Stimulated activated CD8-positive, alpha-beta memory T cell treated with anti-CD3 and anti-CD28 coated beads, Interleukin-7, amount 100 ng/mL, for 4 hours (primary cell): ENCODE results near the gene EFEMP2.
"Not testable (repeated sequence)": the region's sequence is repeated elsewhere in the genome, so short reads cannot be mapped to it uniquely, and the experiment has no call there.

Experiments
- DNase-seq, 2 donors: peaks; one replicate each; pipeline ENCODE4 v3.0.0-alpha.2; 2020; ENCODE audit warnings: low read depth in 2 of 2

EFEMP2 gene

DNA sequence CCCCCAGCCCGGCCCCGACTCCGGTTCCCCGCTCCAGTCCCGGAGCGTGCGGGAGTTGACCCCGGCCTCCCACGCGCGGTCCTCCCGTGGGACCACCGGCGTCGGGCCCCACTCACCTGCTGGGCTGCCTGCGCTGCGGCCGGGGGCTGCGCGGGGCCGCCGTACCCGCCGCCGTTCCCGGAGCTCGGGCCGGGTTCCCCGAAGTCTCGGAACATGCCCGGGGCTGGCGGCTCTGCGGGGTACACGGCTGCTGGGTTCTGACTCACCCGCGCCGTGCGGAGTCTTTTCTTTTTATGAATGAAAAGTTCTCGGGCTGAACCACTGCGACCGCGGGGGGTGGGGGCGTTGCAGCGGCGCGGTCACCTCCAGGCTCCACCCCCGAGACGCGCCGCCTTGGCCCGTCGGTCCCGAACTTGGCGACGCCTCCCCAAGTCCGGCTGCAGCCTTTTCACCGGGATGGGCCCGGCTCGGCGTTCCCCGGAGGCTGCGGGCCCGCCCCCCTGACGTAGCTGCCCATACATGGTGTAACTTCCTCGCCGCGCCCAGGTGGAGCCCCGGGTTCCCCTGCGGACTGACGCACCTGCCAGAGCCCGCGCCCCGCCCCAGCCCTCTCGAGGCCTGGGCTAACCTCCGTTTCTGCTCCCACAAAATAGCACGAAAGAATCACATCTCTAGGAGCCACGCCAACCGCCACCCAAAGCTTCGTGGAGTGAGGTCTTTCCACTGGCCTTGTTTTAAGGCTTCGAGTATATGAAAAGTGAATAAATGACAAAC, 27.7 kb upstream of the EFEMP2 start, which contains the start of gene FOSL1:
TSS of gene FOSL1 (minus strand) at position 264 of the 774 bp plus-strand sequence. CDS start at position 215, 49 bp downstream.
- DNase-seq = peak; percentile 90 to 94

DNA sequence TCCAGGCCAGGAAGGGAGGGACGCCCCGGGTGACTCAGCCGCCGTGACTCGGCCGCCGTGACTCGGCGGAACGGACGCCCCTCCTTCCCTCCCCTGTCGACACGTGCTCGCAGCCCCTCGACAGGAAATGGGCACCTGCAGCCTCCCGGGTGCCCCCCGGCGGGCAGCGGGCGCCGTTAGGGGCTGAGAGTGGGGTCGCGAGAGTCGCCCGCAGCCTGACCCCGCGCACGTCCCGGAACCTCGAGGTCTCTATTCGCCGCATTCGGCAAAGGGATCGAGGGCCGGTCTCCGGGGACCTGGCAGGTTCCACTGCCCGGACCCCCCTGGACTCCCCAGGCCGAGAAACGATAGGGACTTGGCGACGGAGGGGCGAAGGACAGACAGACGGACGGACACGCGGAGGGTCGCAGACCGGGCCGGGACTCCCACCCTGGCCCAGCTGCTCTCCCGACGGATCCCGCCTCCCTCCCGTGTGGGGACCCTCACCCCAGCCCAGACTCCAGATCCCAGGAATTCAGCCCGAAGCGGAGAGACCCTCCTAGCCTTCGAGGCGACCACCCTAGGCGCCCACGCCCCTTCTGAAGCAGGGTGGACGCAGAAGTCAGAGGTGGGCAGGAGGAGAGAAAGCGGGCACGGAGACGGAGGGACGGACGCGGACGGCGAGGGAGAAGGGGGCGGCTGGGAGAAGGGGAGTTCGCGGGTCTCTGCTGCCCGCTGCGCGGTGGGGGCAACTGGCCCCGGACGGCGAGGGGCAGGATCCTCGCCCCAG, 26.9 kb upstream of the EFEMP2 start:
- peak; percentile 68 to 79 for DNase-seq

- no peak for DNase-seq
These were observed 26.2 kb upstream of the EFEMP2 start for GRCh38 chr11:65898656-65899355.

- DNase-seq = no peak
These were observed 24.4 kb upstream of the EFEMP2 start for GRCh38 chr11:65897020-65897471.

DNA sequence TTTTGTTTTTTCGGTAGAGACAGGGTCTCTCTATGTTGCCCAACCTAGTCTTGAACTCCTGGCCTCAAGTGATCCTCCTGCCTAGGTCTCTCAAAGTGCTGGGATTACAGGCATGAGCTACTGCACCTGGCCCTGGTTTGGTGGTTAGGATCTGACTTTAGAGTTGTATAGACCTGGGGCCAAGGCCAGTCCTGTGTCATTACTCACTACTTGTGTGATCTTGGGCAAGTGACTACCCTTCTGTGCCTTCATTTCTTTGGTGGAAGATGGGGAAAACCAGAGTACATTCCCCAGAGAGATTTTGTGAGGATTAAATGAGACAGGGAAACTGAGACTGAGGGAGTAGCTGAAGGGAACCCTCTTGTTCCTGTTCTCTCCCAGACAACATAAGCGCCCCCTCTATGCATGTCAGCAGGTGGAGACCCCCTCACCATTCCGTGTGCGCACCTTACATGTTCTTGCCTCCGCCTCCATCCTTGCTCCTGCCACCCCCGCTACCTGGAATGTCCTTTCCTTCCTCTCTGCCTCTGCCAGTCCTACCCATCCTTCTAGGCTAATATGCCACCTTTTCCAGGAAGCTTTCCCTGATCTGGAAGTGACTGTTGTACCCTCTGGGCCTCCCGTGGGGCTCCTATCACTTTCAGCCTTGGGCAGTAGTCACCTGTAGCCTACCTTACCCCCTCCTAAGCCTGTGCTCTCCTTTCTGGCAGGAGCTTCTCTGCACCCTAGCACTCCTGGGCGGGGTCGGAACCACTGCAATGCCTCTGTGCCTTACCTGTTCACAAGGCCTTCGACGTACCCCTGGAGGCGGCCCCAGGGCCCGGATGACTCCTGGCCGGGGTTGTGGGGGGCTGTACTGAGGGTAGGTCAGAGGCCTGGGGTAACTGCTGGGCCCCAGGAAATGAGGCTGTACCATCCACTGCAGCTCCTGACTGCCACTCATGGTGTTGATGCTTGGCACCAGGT, 23.7 kb upstream of the EFEMP2 start:
- no peak for DNase-seq

- DNase-seq = no peak
These were observed 22.9 kb upstream of the EFEMP2 start for GRCh38 chr11:65895482-65895981.

DNA sequence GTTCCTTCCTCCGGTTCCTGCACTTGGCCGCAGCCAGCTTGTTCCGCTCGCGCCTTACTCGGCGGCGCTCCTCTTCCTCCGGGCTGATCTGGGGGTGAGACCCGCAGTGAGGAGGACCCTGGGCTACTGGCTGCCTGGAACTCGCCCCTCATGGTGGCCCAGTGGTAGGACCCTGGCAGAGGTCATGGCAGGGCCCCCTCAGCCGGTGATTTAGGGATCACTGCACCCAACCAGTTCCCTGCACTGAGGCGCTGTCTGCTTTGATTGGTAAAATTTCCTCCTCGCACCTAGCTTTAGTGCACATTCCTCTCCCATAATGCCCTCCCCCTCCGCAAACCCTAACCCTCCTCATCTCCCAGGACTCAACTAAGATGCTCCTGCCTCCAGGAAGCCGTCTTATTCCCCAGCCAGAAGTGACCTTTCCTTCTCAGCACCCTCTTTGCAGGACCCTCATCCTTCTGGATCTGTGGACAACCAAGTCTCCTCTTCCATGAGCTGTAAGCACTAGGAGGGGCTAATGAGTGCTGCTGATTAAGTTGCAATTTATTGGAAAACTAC, 21.5 kb upstream of the EFEMP2 start:
- no peak for DNase-seq

- DNase-seq = no peak
These were observed 20.2 kb upstream of the EFEMP2 start for GRCh38 chr11:65892661-65893317.

- DNase-seq = not testable (repeated sequence)
These were observed 19.5 kb upstream of the EFEMP2 start for GRCh38 chr11:65892137-65892540.

DNA sequence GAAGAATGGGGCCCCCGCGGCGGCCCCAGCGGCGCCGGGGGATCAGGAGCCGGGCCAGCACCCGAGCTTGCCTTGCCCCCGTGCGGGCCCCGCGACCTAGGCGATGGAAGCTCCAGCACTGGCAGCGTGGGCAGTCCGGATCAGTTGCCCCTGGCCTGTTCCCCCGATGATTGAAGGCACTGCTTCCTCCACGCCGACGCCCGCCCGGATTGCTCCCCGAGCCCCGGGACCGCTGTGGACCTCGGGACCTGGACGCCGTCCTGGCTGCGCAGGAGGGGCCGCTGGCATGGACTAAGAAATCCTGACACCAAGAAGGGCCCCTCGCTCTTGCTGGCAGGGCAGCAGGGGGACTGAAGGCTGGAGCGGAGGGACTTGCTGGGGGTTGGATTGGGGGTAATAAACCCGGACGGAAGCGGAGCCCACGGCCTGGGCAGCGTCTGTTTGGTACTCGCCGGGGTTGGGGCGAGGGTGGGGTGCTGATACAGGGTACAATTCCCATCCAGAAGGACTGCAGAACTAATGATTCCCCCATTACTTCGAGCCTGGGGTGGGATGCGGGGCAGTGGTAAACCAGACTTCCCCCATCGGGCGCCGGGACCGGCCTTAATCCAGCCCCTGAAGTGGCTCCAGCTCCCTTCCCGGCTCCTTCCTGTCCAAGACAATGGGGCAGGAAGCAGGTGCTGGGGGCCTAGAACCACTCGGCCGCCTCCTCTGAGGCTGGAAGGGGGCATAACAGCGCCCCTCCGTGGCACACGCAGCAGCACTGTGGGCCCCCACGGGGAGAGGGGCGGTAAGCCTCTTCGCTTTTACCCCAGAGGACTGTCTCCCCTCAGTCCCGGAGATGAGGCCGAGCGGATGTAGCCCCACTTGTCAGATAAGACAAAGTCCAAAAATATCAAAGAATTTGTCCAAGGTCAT, 18.9 kb upstream of the EFEMP2 start:
- no peak for DNase-seq

GRCh38 chr11:65890324-65891218, 18.0 kb upstream of the EFEMP2 start, which contains the start of gene CCDC85B:
Gene CCDC85B (plus strand): TSS chr11:65890673. CDS start chr11:65890784, 111 bp downstream.
- DNase-seq = peak; percentile 97 to 98

GRCh38 chr11:65888163-65888814, 15.7 kb upstream of the EFEMP2 start, which contains the start of gene FIBP:
Gene FIBP (minus strand): TSS chr11:65888471. CDS start chr11:65888418, 53 bp downstream.
- peak; percentile 90 to 95 for DNase-seq

DNA sequence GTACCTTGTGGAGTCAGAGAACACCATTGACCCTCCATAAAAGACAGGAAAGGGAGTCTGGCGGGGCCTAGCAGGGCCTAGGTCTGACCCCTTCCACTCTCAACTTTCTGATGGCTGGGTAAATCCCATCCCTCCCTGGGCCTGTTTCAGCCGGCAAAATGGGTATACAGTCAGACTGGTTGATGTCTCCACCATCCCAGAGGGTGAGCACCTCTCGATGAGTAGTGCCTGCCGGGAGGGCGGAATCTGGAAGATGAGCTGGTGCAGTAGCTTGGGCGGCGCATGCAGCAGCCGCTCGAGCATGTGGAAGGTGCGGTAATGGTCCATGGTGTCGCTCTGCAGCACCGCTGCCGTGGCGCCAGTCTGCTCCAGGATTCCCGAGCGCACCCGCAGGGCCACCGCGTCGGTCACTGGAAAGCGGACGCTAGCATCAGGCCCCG, 15.1 kb upstream of the EFEMP2 start:
- no peak for DNase-seq

DNA sequence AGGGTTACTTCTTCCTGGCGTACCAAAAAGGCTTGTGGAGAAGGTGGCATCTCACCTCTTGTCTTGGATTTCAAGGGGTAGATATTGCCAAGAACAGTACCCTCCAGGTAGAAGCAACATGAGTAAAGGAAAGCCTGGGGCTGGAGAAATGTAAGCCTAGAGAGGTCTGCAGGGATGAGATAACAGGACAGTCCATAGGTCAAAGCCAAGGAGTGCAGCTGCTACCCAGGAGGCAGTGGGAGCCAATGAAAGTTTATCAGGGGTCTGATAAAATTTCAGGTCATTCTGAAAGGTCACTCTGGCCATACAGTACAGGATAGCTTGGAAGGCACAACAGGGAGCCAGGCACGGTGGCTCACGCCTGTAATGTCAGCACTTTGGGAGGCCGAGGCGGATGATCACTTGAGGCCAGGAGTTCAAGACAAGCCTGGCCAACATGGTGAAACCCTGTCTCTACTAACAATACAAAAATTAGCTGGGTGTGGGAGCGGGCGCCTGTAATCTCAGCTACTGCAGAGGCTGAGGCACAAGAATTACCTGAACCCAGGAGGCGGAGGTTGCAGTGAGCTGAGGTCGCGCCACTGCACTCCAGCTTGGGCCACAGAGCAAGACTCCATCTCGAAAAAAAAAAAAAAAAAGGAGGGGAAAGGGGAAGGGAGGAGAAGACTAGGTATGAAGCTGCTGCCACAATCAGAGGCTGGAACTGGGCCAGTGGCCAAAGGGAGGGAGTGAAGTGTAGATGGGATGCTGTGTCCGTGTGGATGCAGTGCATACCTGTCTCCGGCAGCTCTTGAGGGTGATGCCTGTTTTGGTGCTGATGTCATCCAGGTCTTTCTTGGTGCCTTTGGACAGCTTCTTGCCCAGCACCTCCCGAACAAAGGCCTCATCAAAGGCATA, 14.5 kb upstream of the EFEMP2 start:
- no peak for DNase-seq

DNA sequence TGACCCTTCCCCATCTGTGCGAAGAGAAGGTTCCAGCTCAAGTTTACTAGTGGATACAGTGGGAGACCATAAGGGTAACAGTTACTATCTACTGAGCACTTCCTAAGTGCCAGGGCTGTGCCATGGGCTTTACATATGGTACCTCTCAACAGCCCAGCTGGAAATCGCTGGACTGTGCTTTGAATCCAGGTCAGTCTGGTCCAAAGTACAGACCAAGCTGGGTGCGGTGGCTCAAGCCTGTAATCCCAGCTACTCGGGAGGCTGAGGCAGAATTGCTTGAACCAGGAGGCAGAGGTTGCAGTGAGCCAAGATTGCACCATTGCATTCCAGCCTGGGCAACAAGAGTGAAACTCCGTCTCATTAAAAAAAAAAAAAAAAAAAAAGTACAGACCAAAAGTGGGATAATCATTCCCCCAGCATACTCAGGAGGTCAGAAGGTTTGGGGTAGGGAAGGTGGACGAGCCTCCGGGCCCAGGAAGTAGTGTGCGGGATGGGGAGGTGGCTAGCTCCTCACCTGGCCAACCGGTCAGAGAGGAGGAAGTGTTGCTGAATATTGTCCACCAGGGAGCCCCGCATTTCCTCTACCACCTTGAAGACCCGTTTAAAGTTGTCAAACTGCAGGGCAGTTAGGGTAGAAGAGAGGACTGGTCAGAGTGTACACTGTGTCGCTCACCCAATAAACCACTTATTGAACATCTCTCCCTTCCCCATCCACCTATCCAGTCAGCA, 13.4 kb upstream of the EFEMP2 start:
- DNase-seq = no peak
